ENCODE measurements around the gene DIO1.
A peak's percentile ranks its signal among the peaks of the same experiment; 100 is the strongest.

Gene DIO1

GRCh38 chr1:53943090-53943489, 49.1 kb downstream of the DIO1 start:
- H3K4me3 ChIP-seq (ENCODE audit: low read length): no peak overlapping the region
- no peak for TF ChIP-seq CTCF (conservative IDR thresholded peaks at IDR 0.05; ENCODE audit: low read depth, low read length)
- DNase-seq (ENCODE audit: low read depth): no peak

DNA sequence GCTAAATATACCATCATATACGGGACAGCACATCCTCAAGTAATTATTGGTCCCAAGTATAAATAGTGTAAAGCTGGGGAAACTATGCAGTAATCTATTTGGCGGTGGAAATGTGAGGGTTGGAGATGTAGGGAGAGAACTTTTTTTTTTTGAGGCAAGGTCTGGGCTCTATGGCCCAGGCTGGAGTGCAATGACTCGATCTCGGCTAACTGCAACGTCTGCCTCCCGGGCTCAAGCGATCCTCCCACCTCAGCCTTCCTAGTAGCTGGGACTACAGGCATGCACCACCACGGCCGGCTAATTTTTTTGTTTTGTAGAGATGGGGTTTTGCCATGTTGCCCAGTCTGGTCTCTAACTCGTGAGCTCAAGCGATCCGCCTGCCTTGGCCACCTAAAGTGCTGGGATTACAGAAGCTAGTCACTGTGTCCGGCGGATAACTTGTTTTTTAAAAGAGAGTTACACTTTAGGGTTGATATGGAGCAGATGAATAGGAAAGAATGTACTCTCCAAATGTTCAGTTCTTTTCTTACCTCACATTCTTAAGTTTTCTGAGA, 49.6 kb downstream of the DIO1 start:
- DNase-seq (ENCODE audit: low read depth): no peak
- no peak for TF ChIP-seq CTCF (conservative IDR thresholded peaks at IDR 0.05; ENCODE audit: low read depth, low read length)

DNA sequence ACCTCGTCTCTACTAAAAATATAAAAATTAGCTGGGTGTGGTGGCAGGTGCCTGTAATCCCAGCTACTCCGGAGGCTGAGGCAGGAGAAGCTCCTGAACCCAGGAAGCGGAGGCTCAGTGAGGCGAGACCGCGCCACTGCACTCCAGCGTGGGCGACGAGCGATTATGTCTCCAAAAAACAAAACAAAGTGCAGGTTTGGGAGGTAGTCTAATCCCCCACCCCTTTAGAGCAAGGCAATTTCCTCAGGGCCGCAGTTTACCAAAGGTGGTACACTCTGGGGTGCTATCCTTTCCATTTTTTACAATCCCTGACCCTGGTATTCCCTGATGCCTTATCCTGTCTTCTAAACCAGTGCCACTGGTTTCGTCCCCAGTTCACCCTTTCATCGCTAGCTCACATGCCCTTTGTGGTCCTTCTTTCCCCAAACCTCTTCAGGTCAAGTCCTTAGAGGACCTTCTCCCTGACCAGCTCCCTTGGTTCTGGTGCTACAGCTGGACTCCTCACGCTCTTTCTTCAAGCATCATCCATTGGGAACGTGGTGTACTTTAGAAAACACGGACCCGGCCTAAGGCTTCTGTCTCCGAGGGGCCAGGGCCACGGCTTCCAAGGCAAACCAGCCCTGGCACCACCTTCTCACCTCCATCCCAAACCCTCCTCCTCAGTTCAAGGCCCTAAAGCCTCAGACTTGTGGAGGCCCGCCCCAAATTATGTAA, 50.6 kb downstream of the DIO1 start:
- no peak for DNase-seq (ENCODE audit: low read depth)
- TF ChIP-seq CTCF (conservative IDR thresholded peaks at IDR 0.05; ENCODE audit: low read depth, low read length): no peak
- H3K4me3 ChIP-seq (ENCODE audit: low read length): peak overlapping the region; percentile 82

More for the DNA sequence above, 49.6 kb downstream of the DIO1 start:
- H3K4me3 ChIP-seq (ENCODE audit: low read length): no peak overlapping the region

DNA sequence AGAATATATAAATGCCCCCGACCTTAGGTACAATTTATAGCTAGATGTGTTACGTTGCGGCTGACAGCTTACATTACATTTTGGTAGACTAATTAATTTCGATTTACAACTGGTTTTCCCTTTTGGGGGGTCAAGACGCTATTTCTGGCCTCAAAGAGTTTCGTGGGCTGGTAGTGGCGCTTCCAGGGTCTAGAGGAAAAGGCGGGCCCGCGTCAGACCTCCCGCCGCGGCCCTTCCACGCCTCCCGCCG, 51.1 kb downstream of the DIO1 start:
- no peak for TF ChIP-seq CTCF (conservative IDR thresholded peaks at IDR 0.05; ENCODE audit: low read depth, low read length)
- no peak for DNase-seq (ENCODE audit: low read depth)

GRCh38 chr1:53945433-53946251, 51.7 kb downstream of the DIO1 start, which contains the start of gene IFT25:
TSS of gene IFT25 (minus strand) at chr1:53945699. CDS start at chr1:53940082, 5,617 bp downstream.
- peak; percentile 69 for DNase-seq (ENCODE audit: low read depth)

More for the DNA sequence above, 51.1 kb downstream of the DIO1 start:
- peak overlapping the region; percentile 82 for H3K4me3 ChIP-seq (ENCODE audit: low read length)

More at GRCh38 chr1:53945433-53946251, 51.7 kb downstream of the DIO1 start, which contains the start of gene IFT25:
- H3K4me3 ChIP-seq (ENCODE audit: low read length): peak within 1 kb of the TSS; percentile 82
- no peak for TF ChIP-seq CTCF (conservative IDR thresholded peaks at IDR 0.05; ENCODE audit: low read depth, low read length)

All from retinal pigment epithelial cell (primary cell).